Spleen (tissue), 7 donors: ENCODE results near the gene KDF1.
"Not testable (repeated sequence)": the region's sequence is repeated elsewhere in the genome, so short reads cannot be mapped to it uniquely, and the experiment has no call there.

Experiments
- CTCF ChIP-seq, 11 experiments: fragments of 200-600 bp in 7 of 11; fragments of 450-650 bp in 4 of 11; sonication (generic) in 4 of 11; IDR thresholded peaks in 8 of 11; conservative IDR thresholded peaks in 3 of 11; 1 replicate in 7 of 11; 2 replicates in 4 of 11; pipeline versions ENCODE4 v1.4.0 to v1.8.0; 2016 to 2021; ENCODE audit warnings: antibody characterized with exemption in 11 of 11, inconsistent platforms in 4 of 11, mild to moderate bottlenecking in 1 of 11
- POLR2A ChIP-seq, 3 donors: fragments of 450-650 bp; IDR thresholded peaks; one replicate each; pipeline ENCODE4 v1.5.1; 2017; ENCODE audit warnings: antibody characterized with exemption in 3 of 3, mild to moderate bottlenecking in 1 of 3
- POLR2AphosphoS5 ChIP-seq, 3 donors: sonication (generic); formaldehyde crosslinking; IDR thresholded peaks; one replicate each; pipeline ENCODE4 v1.5.1; 2017; ENCODE audit warnings: antibody characterized with exemption in 3 of 3
- donor health status: DM: no; HTN: no; CAD: no; lungs with moderate emphysema.
- donor health status: DM: no; HTN: no; CAD: no.
- donor health status: DM: no; HTN: no; CAD: no.

- TF ChIP-seq CTCF (IDR thresholded peaks at IDR 0.05 in 8 of 11, conservative IDR thresholded peaks at IDR 0.05 in 3 of 11); POLR2AphosphoS5 (IDR thresholded peaks at IDR 0.05); POLR2A (IDR thresholded peaks at IDR 0.05): not testable (repeated sequence)
Measured at GRCh38 chr1:26989403-26990109, 29.3 kb upstream of the KDF1 start.
